DMS 273 (cell line): Measurements from ENCODE around the gene TEX55.
"Not testable (repeated sequence)": the region's sequence is repeated elsewhere in the genome, so short reads cannot be mapped to it uniquely, and the experiment has no call there.

Source experiments
- DNase-seq: peaks from one replicate; lab custom pipeline; 2025; ENCODE audit not compliant: unreplicated experiment; lab: John Stamatoyannopoulos, UW

Gene TEX55

DNA sequence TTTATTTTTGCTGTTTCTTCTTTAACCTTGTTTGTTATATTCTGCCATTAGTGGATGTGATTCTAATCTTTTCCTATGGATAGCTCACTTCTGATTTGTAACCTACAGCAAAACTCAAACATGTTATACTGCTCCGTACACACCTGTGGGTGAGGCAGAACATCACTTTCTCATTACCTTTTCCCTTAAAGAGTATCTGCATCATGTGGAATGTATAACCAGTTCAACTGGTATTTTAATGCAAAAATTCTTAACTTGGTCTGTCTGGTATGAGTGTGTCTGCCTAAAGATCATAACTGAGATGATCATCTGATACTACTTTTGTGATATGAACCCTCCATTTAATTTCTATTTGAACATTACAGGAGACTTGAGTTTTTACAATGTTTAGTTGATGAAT lies 14.4 kb downstream of the TEX55 start:
- DNase-seq = no peak

GRCh38 chr3:119160815-119161214 lies 14.8 kb downstream of the TEX55 start:
- no peak for DNase-seq

- no peak for DNase-seq
These were observed 15.3 kb downstream of the TEX55 start for GRCh38 chr3:119161240-119161639.

- DNase-seq = not testable (repeated sequence)
These were observed 18.8 kb downstream of the TEX55 start for GRCh38 chr3:119164745-119165144.

DNA sequence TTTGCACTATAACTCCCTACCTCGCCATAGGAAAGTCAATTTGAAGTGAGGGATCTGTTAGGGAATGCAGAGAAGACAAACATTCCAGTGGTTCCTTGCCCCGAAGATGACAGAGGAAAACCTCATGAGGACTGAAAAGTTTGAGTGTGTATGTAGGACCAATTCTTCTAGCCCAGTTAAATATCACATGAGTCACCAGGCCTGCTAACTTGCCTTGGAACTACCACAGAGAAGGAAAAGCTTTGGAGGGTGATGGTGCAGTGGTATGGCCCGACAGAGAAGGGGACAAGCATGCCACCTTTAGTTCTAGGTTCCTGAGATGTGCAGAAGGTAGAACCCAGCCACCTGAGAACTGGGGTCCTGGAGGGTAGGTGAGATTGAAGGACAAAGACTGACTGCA lies 24.9 kb downstream of the TEX55 start:
- DNase-seq = no peak

GRCh38 chr3:119173325-119173724 lies 27.4 kb downstream of the TEX55 start, which contains the start of gene UPK1B:
Gene UPK1B, plus strand, starts transcription at chr3:119173598. Its CDS starts 13,144 bp downstream, at chr3:119186742.
- DNase-seq = no peak

DNA sequence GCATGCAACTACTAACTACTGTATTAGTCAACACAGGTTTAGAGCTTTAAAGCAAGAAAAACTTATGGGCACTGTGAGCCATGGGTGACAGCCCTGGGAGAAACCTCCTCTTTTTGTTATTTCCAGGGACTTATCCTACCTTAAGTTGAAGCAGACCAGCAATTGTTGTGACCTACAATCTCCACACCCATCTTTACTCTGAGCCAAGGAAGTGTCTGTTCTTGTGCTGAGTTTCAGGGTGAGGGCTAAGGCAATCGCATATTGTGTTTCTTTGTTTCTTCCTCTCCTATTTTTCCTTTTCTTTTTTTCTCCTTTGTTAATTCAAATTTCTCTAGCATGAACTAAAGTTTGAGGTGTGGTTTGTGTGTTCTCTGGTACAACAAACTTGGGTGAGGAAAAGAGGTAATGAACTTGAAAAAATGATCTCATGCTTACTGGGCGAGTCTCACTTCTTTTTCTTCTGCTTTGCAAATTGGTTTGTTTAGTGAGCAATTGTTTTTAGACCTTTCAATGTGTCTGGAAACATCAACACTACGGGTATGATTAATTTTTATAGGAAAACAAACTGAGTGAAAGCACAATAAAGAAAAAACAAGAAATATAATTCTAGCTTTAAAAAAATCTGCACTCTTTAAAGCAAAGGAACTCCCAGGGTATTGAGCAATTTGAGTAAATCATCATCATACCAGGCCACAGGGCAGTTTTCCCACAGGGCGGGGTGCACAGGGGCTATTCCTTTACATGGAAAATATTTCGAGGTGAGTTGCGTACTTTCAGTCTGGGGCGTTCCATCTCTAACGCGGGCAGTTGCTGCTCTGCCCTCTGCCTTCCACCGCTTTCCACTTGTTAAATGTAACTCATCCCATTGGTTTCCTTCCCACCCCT lies 30.1 kb downstream of the TEX55 start:
- DNase-seq = no peak

- no peak for DNase-seq
These were observed 30.8 kb downstream of the TEX55 start for GRCh38 chr3:119176778-119177177.

GRCh38 chr3:119177321-119177720 lies 31.4 kb downstream of the TEX55 start:
- DNase-seq = no peak

GRCh38 chr3:119181765-119182164 lies 35.8 kb downstream of the TEX55 start:
- DNase-seq = no peak

DNA sequence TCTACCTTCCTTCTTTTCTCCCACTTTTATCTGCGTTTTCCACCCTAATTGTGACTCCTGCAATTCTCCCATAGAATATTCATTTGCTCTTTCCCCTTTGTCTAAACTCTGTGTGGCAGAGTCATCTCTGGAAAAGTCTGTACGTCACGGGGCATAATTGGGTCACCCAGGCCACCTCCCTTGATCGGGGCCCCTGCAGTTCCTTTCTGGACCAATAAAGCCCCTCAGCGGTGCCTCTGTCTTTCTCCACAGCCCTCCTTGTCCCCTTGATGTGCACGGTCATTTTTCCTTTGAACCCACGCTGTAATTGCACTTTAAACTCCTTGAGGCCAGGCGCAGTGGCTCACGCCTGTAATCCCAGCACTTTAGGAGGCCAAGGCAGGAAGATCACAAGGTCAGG lies 38.1 kb downstream of the TEX55 start:
- no peak for DNase-seq

DNA sequence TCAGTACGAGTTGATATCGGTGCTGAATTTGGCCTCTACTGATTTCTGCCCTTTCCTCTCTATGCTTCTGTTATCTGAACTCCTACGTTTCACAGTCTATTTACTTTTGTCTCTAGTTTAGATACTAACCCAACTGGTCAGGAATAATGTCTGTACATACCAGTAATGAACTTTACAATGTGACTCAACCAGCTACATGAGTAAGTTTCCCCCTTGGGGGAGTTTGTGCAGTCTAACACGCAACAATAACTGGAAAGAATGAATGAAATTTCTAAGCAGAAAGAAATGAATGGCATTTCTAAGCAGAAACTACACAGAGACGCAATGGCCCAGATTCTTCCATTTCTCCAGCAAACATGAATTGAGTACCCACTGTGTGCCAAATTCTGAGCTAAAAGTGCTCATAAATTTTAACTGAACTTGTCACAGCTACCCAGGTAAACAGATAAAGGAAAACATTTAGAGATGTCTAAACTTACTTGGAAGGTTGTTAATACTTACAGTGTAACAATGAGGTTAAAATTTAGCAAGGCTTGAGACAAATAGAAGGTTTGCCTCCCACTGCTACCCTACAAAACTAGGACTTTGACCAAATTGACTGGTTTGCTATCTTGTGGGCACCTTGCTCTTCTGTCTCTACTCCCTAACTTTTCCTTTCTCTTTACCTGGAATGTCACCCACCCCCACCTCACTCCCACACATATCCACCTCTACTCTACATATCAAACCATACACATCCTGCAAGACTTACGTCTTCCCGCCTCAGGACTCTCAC lies 39.0 kb downstream of the TEX55 start:
- no peak for DNase-seq

DNA sequence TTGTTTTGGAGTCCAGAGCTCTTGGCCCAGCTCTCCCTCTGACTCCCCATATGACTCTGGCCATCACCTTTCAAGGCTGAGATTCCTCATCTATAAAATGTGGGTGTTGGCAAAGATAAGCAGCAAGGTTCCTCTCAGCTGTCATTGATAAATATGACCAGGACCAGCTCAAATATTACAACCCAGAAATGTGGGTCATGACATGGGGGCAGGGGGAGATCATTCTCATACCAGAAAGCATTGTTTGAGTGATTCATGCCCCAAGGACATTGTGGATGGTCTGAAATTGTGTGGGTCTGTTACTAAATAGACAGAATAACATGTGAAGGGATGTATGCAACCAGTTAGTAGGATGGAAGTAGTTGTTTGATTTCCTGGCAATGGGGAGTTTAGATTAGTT lies 41.3 kb downstream of the TEX55 start:
- no peak for DNase-seq

DNA sequence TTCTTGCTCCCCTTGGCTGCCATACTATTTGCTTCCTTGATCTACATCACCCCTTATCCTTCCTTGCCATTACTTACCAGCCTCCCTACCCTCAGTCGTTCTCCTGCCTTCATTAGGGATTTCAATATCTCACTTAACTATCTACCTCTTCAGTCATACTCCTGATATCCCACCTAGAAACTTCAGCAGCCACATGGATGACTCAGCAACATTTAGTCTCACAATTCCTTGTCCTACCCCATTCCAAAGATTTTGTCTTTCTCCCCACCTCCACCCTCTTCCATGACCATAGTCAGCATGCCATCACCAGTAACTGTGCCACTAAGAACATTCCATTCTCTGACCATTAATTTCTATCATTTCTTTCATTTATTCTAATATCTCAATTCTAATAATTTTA lies 45.8 kb downstream of the TEX55 start:
- DNase-seq = no peak

- DNase-seq = no peak
These were observed 48.5 kb downstream of the TEX55 start for GRCh38 chr3:119194237-119195150.

GRCh38 chr3:119195151-119195476 lies 49.1 kb downstream of the TEX55 start:
- DNase-seq = no peak

DNA sequence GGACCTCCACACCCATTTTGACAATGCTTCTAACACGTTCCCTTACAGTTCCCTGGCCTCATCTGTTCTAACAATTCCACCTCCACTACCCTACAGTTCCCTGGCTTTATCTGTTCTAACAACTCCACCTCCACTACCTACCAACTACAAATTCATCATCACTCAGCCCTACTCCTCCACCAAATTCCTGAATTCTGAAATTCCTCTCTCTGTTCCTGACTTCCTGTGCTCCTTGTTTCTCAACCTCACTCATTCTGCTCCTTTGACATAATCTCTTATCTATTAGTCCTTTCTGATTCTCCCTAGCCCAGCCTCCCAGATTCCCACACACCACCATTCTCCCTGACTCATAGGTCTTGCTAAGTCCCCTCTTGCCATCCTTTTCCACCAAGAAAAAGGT lies 49.9 kb downstream of the TEX55 start:
- DNase-seq = no peak
